Measurements from ENCODE around the gene ELAC2.

GRCh38 chr17:12987120-12987519 is 30.7 kb downstream of the ELAC2 start:
- TF ChIP-seq MAFK (IDR thresholded peaks at IDR 0.05; ENCODE audit: low read depth, low read length) = no peak
- TF ChIP-seq CTCF (conservative IDR thresholded peaks at IDR 0.05; ENCODE audit: low read depth, low read length) = no peak
- TF ChIP-seq SMC3 (IDR thresholded peaks at IDR 0.05; ENCODE audit: low read depth, low read length) = no peak
- no peak for TF ChIP-seq USF2 (IDR thresholded peaks at IDR 0.05; ENCODE audit: low read depth, low read length)
